HCT116 (cell line): ENCODE measurements around the gene LCE3B. TPM values are rescaled to one million over a fixed set of nuclear protein-coding genes. Genes with fewer than 3 reads are reported as not detected.

ENCODE experiments used
- ATAC-seq: fragments of 200-7000 bp; cut with Tn5 transposase; 2 replicates; pipeline ENCODE4 v1.9.1; 2020; ENCODE audit warnings: mild to moderate bottlenecking, moderate library complexity
- BruUV-seq: library from RNA; stranded (reverse); fragments of 400-500 nt; replicated peaks from 2 replicates; lab custom pipeline; 2021; lab: Mats Ljungman, UMichigan
- CTCF ChIA-PET: fragments of 300-600 bp; sonication (Branson Sonifier 250); formaldehyde crosslinking; loops from one replicate; lab custom pipeline; 2021; ENCODE audit warnings: antibody characterized with exemption; lab: Charles Lee
- POLR2A ChIA-PET: fragments of 300-600, 350-600 bp; sonication (Branson Sonifier 250); formaldehyde crosslinking; loops from one replicate; lab custom pipeline; 2021; ENCODE audit warnings: antibody characterized with exemption; lab: Charles Lee
- RAD21 ChIA-PET, 2 experiments: fragments of 300-600 bp; sonication (Branson Sonifier 250); formaldehyde crosslinking; loops; one replicate each; lab custom pipeline; 2023; ENCODE audit warnings: low total read pairs in 2 of 2; ENCODE audit not compliant: uncharacterized antibody in 2 of 2, unreplicated experiment in 2 of 2, low non-redundant PET in 1 of 2; lab: Charles Lee
- DNase-seq: peaks from one replicate; pipeline ENCODE4 v3.0.0-alpha.2; 2010; ENCODE audit warnings: low read depth, low spot score
- H2AFZ ChIP-seq: fragments of 200-600 bp; shearing (Covaris generic), sonication (generic); 2 replicates; pipeline ENCODE4 v1.6.1; 2017; ENCODE audit warnings: low read depth, mixed run types, mixed read lengths, antibody characterized with exemption, low read length; ENCODE audit not compliant: poor library complexity, severe bottlenecking
- H3K27ac ChIP-seq: 2 replicates; pipeline ENCODE4 v1.5.1; 2012; ENCODE audit warnings: low read depth, low read length
- H3K27me3 ChIP-seq: fragments of 200-600 bp; sonication (generic); 2 replicates; pipeline ENCODE4 v1.6.1; 2016; ENCODE audit warnings: mixed run types, low read length, mixed read lengths; ENCODE audit not compliant: insufficient read depth
- H3K36me3 ChIP-seq, 2 experiments: fragments of 200-500 bp in 1 of 2; fragments of 200-600 bp in 1 of 2; sonication (Bioruptor generic) in 1 of 2; sonication (generic) in 1 of 2; 2 replicates each; pipeline versions ENCODE4 v1.5.1 to v1.6.1; 2014 to 2016; ENCODE audit warnings: low read length in 2 of 2, inconsistent platforms in 1 of 2, mixed read lengths in 1 of 2, mixed run types in 1 of 2; ENCODE audit not compliant: insufficient read depth in 2 of 2, control insufficient read depth in 1 of 2
- H3K4me1 ChIP-seq, 2 experiments: fragments of 200-600 bp in 1 of 2; sonication (generic) in 1 of 2; 2 replicates each; pipeline versions ENCODE4 v1.5.1 to v1.6.1; 2012 to 2017; ENCODE audit warnings: low read length in 2 of 2, inconsistent platforms in 1 of 2, mild to moderate bottlenecking in 1 of 2, mixed read lengths in 1 of 2, mixed run types in 1 of 2, moderate library complexity in 1 of 2; ENCODE audit not compliant: insufficient read depth in 2 of 2, control insufficient read depth in 1 of 2
- H3K4me2 ChIP-seq: fragments of 200-600 bp; sonication (generic); 2 replicates; pipeline ENCODE4 v1.6.1; 2017; ENCODE audit warnings: mixed run types, low read length, mixed read lengths
- H3K4me3 ChIP-seq, 2 experiments: fragments of 200-600 bp in 1 of 2; sonication (generic) in 1 of 2; replicated peaks in 1 of 2; 2 replicates each; pipeline ENCODE4 v1.5.1; 2011 to 2016; ENCODE audit warnings: low read length in 2 of 2, control low read depth in 1 of 2, low read depth in 1 of 2, mild to moderate bottlenecking in 1 of 2, mixed read lengths in 1 of 2, mixed run types in 1 of 2
- H3K79me2 ChIP-seq: fragments of 200-600 bp; sonication (generic); 2 replicates; pipeline ENCODE4 v1.6.1; 2017; ENCODE audit warnings: mild to moderate bottlenecking, mixed run types, low read length, moderate library complexity, mixed read lengths; ENCODE audit not compliant: insufficient read depth
- H3K9ac ChIP-seq: fragments of 200-600 bp; sonication (generic); 2 replicates; pipeline ENCODE4 v1.6.1; 2016; ENCODE audit warnings: low read length, mixed read lengths
- H3K9me2 ChIP-seq: fragments of 200-600 bp; sonication (generic), shearing (Covaris generic); 2 replicates; pipeline ENCODE4 v1.6.1; 2017; ENCODE audit warnings: mixed run types, mild to moderate bottlenecking, moderate library complexity; ENCODE audit not compliant: insufficient read depth
- H3K9me3 ChIP-seq, 2 experiments: fragments of 200-500 bp in 1 of 2; fragments of 200-600 bp in 1 of 2; sonication (Bioruptor generic) in 1 of 2; sonication (generic) in 1 of 2; 2 replicates each; pipeline ENCODE4 v1.6.1; 2014 to 2017; ENCODE audit warnings: low read length in 2 of 2, mixed read lengths in 2 of 2, inconsistent platforms in 1 of 2, low read depth in 1 of 2, mild to moderate bottlenecking in 1 of 2, mixed run types in 1 of 2, moderate library complexity in 1 of 2; ENCODE audit not compliant: control insufficient read depth in 1 of 2, insufficient read depth in 1 of 2
- H4K20me1 ChIP-seq: fragments of 200-600 bp; sonication (generic), shearing (Covaris generic); 2 replicates; pipeline ENCODE4 v1.6.1; 2017; ENCODE audit warnings: mixed run types, mild to moderate bottlenecking, moderate library complexity; ENCODE audit not compliant: insufficient read depth
- EGR1 ChIP-seq: IDR thresholded peaks from 2 replicates; pipeline ENCODE4 v1.6.1; 2012; ENCODE audit warnings: low read depth
- ELF1 ChIP-seq: IDR thresholded peaks from 2 replicates; pipeline ENCODE4 v1.6.1; 2012; ENCODE audit warnings: low read depth, borderline replicate concordance
- EZH2phosphoT487 ChIP-seq: fragments of 200-600 bp; IDR thresholded peaks from 2 replicates; pipeline ENCODE4 v1.6.1; 2018; ENCODE audit warnings: antibody characterized with exemption, borderline replicate concordance
- JUND ChIP-seq: IDR thresholded peaks from 2 replicates; pipeline ENCODE4 v1.6.1; 2012
- POLR2A ChIP-seq: IDR thresholded peaks from 2 replicates; pipeline ENCODE4 v1.7.0; 2011; ENCODE audit warnings: borderline replicate concordance; ENCODE audit not compliant: insufficient read depth, insufficient read length; ENCODE audit errors: extremely low read depth
- YY1 ChIP-seq: IDR thresholded peaks from 2 replicates; pipeline ENCODE4 v1.6.1; 2011; ENCODE audit warnings: low read length, low read depth, moderate library complexity, mild to moderate bottlenecking; ENCODE audit not compliant: insufficient replicate concordance; ENCODE audit errors: extremely low read depth
- intact Hi-C: fragments of 100-400 bp; cut with micrococcal nuclease; formaldehyde crosslinking; loops from 2 replicates; pipeline ENCODE4 v1.10.0; 2022
- total RNA-seq: library from RNA; stranded (reverse); gene quantifications from one replicate; pipeline ENCODE4 v1.2.1, GENCODE V29; 2021; ENCODE audit not compliant: unreplicated experiment
- TF ChIP-seq, protein P1 (sequence below): IDR thresholded peaks from 2 replicates; pipeline ENCODE4 v1.6.1; 2011; ENCODE audit warnings: mild to moderate bottlenecking, low read length, moderate library complexity; ENCODE audit not compliant: insufficient replicate concordance; ENCODE audit errors: extremely low read depth
- TF ChIP-seq, protein P2 (sequence below), 3 experiments: fragments of 200-600 bp in 1 of 3; sonication (generic) in 1 of 3; IDR thresholded peaks in 2 of 3; conservative IDR thresholded peaks in 1 of 3; 2 replicates each; pipeline ENCODE4 v1.5.1; 2012 to 2017; ENCODE audit warnings: low read depth in 2 of 3, low read length in 2 of 3, antibody characterized with exemption in 1 of 3, borderline replicate concordance in 1 of 3, control low read depth in 1 of 3, mild to moderate bottlenecking in 1 of 3, mixed read lengths in 1 of 3, mixed run types in 1 of 3, moderate library complexity in 1 of 3; ENCODE audit not compliant: insufficient read depth in 1 of 3
- TF ChIP-seq, protein P3 (sequence below): IDR thresholded peaks from 2 replicates; pipeline ENCODE4 v1.6.1; 2012
- TF ChIP-seq, protein P4 (sequence below): IDR thresholded peaks from 2 replicates; pipeline ENCODE4 v1.6.1; 2012

LCE3B gene
- total RNA-seq, 1 experiment from 2014 or later = not detected

DNA sequence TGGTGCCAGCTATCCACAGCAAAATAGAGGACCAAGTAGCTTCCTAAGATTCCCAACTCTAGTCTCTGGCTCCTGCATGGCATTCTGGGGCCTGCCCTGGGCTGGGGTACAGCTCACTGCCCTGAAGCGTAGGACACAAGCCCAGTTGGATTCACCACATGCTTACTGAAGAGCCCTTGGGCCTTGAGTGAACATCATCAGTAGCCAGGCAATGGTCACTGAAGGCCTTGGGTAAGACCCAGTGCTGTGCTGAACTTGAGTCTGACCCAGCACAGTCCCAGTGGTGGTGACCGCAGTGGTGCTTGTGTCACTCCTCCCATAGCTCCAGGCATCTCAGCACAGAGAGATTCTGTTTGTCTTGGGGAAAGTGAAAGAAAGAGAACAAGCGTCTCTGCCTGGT is 17.0 kb downstream of the LCE3B start:
- ATAC-seq = no peak
- peaks cover 21% of the 10 kb centered on the region; the same call in 1 of the 2 replicates for H3K27me3 ChIP-seq
- no peaks in the 10 kb centered on the region for H3K9me3 ChIP-seq
- H2AFZ ChIP-seq = no peak overlapping the region
- no peaks in the 10 kb centered on the region for H3K79me2 ChIP-seq
- no peak overlapping the region for H3K9ac ChIP-seq
- no peaks in the 10 kb centered on the region for H3K36me3 ChIP-seq
- TF ChIP-seq ELF1 (no peak), YY1 (no peak)
- DNase-seq = no peak
- H3K4me1 ChIP-seq = no peaks in the 10 kb centered on the region
- no peaks in the 10 kb centered on the region for H3K9me2 ChIP-seq
- H3K27ac ChIP-seq = no peak overlapping the region
- intact Hi-C loops = no loop called here
- H3K4me3 ChIP-seq = no peak overlapping the region
- POLR2A ChIA-PET = no interaction called here
- CTCF ChIA-PET = no interaction called here
- no peaks in the 10 kb centered on the region for H4K20me1 ChIP-seq
- no peak overlapping the region for H3K4me2 ChIP-seq
- BruUV-seq = no TSS peak
- RAD21 ChIA-PET = no interaction called here

DNA sequence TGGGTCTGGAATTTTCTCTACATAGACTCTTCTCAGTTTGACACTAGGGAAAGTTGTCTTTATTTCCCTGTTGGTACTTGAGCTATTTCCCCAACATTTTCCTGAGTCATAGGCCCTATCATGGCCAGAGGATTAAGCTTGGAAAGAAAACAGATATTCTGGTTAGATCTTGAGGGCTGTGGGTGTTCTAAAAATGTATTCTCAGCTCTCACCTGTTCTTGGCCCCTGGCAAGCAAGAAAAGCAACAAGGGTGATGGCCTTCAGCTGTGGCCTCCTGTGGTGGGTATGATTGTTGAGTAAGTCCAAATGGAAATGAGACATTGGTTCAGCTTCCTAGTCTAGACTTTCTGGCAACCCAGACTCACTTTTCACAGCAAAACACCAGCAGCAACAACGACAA is 26.7 kb downstream of the LCE3B start:
- Histone ChIP-seq H3K9me3 (no peaks in the 10 kb centered on the region), H3K9ac (no peak overlapping the region), H3K4me2 (no peak overlapping the region), H3K27me3 (peaks cover 24% of the 10 kb centered on the region; the same call in 1 of the 2 replicates), H3K4me3 (no peak overlapping the region), H3K36me3 (no peaks in the 10 kb centered on the region), H2AFZ (no peak overlapping the region), H3K4me1 (no peaks in the 10 kb centered on the region), H3K79me2 (no peaks in the 10 kb centered on the region), H4K20me1 (no peaks in the 10 kb centered on the region; the same call in 1 of the 2 replicates), H3K27ac (no peak overlapping the region), H3K9me2 (no peaks in the 10 kb centered on the region)
- RAD21 ChIA-PET = no interaction called here
- POLR2A ChIA-PET = no interaction called here
- no peak for DNase-seq
- TF ChIP-seq, protein P1, sequence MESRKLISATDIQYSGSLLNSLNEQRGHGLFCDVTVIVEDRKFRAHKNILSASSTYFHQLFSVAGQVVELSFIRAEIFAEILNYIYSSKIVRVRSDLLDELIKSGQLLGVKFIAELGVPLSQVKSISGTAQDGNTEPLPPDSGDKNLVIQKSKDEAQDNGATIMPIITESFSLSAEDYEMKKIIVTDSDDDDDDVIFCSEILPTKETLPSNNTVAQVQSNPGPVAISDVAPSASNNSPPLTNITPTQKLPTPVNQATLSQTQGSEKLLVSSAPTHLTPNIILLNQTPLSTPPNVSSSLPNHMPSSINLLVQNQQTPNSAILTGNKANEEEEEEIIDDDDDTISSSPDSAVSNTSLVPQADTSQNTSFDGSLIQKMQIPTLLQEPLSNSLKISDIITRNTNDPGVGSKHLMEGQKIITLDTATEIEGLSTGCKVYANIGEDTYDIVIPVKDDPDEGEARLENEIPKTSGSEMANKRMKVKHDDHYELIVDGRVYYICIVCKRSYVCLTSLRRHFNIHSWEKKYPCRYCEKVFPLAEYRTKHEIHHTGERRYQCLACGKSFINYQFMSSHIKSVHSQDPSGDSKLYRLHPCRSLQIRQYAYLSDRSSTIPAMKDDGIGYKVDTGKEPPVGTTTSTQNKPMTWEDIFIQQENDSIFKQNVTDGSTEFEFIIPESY = no peak
- TF ChIP-seq ELF1 = no peak
- TF ChIP-seq, protein P2, sequence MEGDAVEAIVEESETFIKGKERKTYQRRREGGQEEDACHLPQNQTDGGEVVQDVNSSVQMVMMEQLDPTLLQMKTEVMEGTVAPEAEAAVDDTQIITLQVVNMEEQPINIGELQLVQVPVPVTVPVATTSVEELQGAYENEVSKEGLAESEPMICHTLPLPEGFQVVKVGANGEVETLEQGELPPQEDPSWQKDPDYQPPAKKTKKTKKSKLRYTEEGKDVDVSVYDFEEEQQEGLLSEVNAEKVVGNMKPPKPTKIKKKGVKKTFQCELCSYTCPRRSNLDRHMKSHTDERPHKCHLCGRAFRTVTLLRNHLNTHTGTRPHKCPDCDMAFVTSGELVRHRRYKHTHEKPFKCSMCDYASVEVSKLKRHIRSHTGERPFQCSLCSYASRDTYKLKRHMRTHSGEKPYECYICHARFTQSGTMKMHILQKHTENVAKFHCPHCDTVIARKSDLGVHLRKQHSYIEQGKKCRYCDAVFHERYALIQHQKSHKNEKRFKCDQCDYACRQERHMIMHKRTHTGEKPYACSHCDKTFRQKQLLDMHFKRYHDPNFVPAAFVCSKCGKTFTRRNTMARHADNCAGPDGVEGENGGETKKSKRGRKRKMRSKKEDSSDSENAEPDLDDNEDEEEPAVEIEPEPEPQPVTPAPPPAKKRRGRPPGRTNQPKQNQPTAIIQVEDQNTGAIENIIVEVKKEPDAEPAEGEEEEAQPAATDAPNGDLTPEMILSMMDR (IDR thresholded peaks at IDR 0.05 in 2 of 3, conservative IDR thresholded peaks at IDR 0.05 in 1 of 3; ENCODE audit: borderline replicate concordance in 1 of 3, insufficient read depth in 1 of 3, low read depth in 2 of 3, low read length in 2 of 3) = no peak
- TF ChIP-seq EZH2phosphoT487 = no peak
- TF ChIP-seq JUND = no peak
- no peak for TF ChIP-seq EGR1
- TF ChIP-seq, protein P3, sequence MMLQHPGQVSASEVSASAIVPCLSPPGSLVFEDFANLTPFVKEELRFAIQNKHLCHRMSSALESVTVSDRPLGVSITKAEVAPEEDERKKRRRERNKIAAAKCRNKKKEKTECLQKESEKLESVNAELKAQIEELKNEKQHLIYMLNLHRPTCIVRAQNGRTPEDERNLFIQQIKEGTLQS = no peak
- TF ChIP-seq POLR2A = no peak
- TF ChIP-seq, protein P4, sequence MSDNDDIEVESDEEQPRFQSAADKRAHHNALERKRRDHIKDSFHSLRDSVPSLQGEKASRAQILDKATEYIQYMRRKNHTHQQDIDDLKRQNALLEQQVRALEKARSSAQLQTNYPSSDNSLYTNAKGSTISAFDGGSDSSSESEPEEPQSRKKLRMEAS = no peak
- CTCF ChIA-PET = no interaction called here
- no peak for ATAC-seq
- intact Hi-C loops = no loop called here
- BruUV-seq = no TSS peak
